Uterus (tissue), 4 donors: ENCODE measurements around the gene ADD1. TPM values are rescaled to one million over a fixed set of nuclear protein-coding genes. Genes with fewer than 3 reads are reported as not detected.

ENCODE experiments used
- DNase-seq, 2 donors: peaks; one replicate each; pipeline ENCODE4 v3.0.0-alpha.2; 2019 to 2020
- H3K27ac ChIP-seq, 2 donors: fragments of 200-600 bp; sonication (generic); 1 replicate in 1 of 2; 2 replicates in 1 of 2; pipeline ENCODE4 v1.5.1; 2016 to 2018
- H3K27me3 ChIP-seq, 2 donors: fragments of 200-600 bp; sonication (generic); one replicate each; pipeline ENCODE4 v1.5.1; 2018 to 2019; ENCODE audit warnings: control low read depth in 1 of 2
- H3K36me3 ChIP-seq, 2 donors: fragments of 200-600 bp; sonication (generic); one replicate each; pipeline ENCODE4 v1.5.1; 2019; ENCODE audit warnings: control low read depth in 1 of 2
- H3K4me1 ChIP-seq, 2 donors: fragments of 200-600 bp; sonication (generic); one replicate each; pipeline ENCODE4 v1.5.1; 2018 to 2019; ENCODE audit warnings: control low read depth in 1 of 2
- H3K4me3 ChIP-seq, 2 donors: fragments of 200-600 bp; sonication (generic); 1 replicate in 1 of 2; 2 replicates in 1 of 2; pipeline ENCODE4 v1.5.1; 2018 to 2019; ENCODE audit warnings: mild to moderate bottlenecking in 1 of 2
- H3K9me3 ChIP-seq, 2 donors: fragments of 200-600 bp; sonication (generic); one replicate each; pipeline ENCODE4 v1.5.1; 2019; ENCODE audit warnings: control low read depth in 1 of 2
- CTCF ChIP-seq, 4 experiments: fragments of 200-600 bp in 2 of 4; fragments of 450-650 bp in 2 of 4; sonication (generic) in 2 of 4; IDR thresholded peaks; one replicate each; pipeline ENCODE4 v1.5.1; 2016 to 2019; ENCODE audit warnings: antibody characterized with exemption in 4 of 4, mild to moderate bottlenecking in 2 of 4, moderate library complexity in 1 of 4
- POLR2A ChIP-seq, 2 donors: fragments of 450-650 bp; IDR thresholded peaks; one replicate each; pipeline ENCODE4 v1.6.1; 2016; ENCODE audit warnings: antibody characterized with exemption in 2 of 2, mild to moderate bottlenecking in 1 of 2, moderate library complexity in 1 of 2
- intact Hi-C: fragments of 100-400 bp; cut with DNase I; formaldehyde crosslinking; loops from one replicate; pipeline ENCODE4 v1.15.1; 2023; ENCODE audit warnings: low total_unique reads
- total RNA-seq, 4 donors: library from RNA; depleted of rRNA in 3 of 4; stranded (reverse); fragments of >200 nt in 3 of 4; gene quantifications; one replicate each; pipeline versions ENCODE4 v1.1.0 to v1.2.4, GENCODE V29; 2014 to 2023
- donor health status: DM: yes; HTN: yes; CAD: no.

ADD1 gene
- total RNA-seq, 4 donors from 2014 or later: 161 to 403 (median 225) TPM

GRCh38 chr4:2923141-2923551 is 79.5 kb downstream of the ADD1 start:
- no peak for TF ChIP-seq POLR2A (IDR thresholded peaks at IDR 0.05)
- TF ChIP-seq CTCF (IDR thresholded peaks at IDR 0.05): no peak
- no peaks in the 10 kb centered on the region for H3K36me3 ChIP-seq
- H3K4me3 ChIP-seq: no peak overlapping the region
- H3K27me3 ChIP-seq: no peaks in the 10 kb centered on the region
- intact Hi-C loops: no loop called here
- H3K9me3 ChIP-seq: no peaks in the 10 kb centered on the region
- peak in 1 of 2 donors; percentile 9 for DNase-seq
- H3K27ac ChIP-seq: no peak overlapping the region
- no peaks in the 10 kb centered on the region for H3K4me1 ChIP-seq

GRCh38 chr4:2923668-2924173 is 80.1 kb downstream of the ADD1 start:
- Histone ChIP-seq H3K9me3 (no peaks in the 10 kb centered on the region), H3K4me1 (no peaks in the 10 kb centered on the region), H3K27ac (no peak overlapping the region), H3K27me3 (no peaks in the 10 kb centered on the region), H3K4me3 (no peak overlapping the region), H3K36me3 (no peaks in the 10 kb centered on the region)
- intact Hi-C loops: no loop called here
- peak in 1 of 2 donors; percentile 9 for DNase-seq
- TF ChIP-seq CTCF (IDR thresholded peaks at IDR 0.05) (no peak), POLR2A (IDR thresholded peaks at IDR 0.05) (no peak)

- H3K36me3 ChIP-seq: no peaks in the 10 kb centered on the region
These were observed 80.6 kb downstream of the ADD1 start for GRCh38 chr4:2924286-2924685.

GRCh38 chr4:2924765-2925301 is 81.2 kb downstream of the ADD1 start:
- no peak for TF ChIP-seq CTCF (IDR thresholded peaks at IDR 0.05)
- TF ChIP-seq POLR2A (IDR thresholded peaks at IDR 0.05): no peak
- peak; percentile 11 to 19 for DNase-seq
- H3K4me3 ChIP-seq: no peak overlapping the region
- no peaks in the 10 kb centered on the region for H3K27me3 ChIP-seq
- H3K4me1 ChIP-seq: no peaks in the 10 kb centered on the region
- no peaks in the 10 kb centered on the region for H3K9me3 ChIP-seq
- no peaks in the 10 kb centered on the region for H3K36me3 ChIP-seq
- H3K27ac ChIP-seq: no peak overlapping the region
- intact Hi-C loops: no loop called here

More at GRCh38 chr4:2924286-2924685, 80.6 kb downstream of the ADD1 start:
- no peaks in the 10 kb centered on the region for H3K4me1 ChIP-seq
- no peak overlapping the region for H3K27ac ChIP-seq
- H3K9me3 ChIP-seq: no peaks in the 10 kb centered on the region
- TF ChIP-seq CTCF (IDR thresholded peaks at IDR 0.05) (no peak), POLR2A (IDR thresholded peaks at IDR 0.05) (no peak)
- DNase-seq: peak in 1 of 2 donors; percentile 8
- no peaks in the 10 kb centered on the region for H3K27me3 ChIP-seq
- intact Hi-C loops: no loop called here
- H3K4me3 ChIP-seq: no peak overlapping the region

GRCh38 chr4:2925496-2925895 is 81.9 kb downstream of the ADD1 start:
- Histone ChIP-seq H3K27ac (no peak overlapping the region), H3K9me3 (no peaks in the 10 kb centered on the region), H3K4me3 (no peak overlapping the region), H3K36me3 (no peaks in the 10 kb centered on the region), H3K4me1 (no peaks in the 10 kb centered on the region), H3K27me3 (no peaks in the 10 kb centered on the region)
- DNase-seq: peak; percentile 4 to 7
- TF ChIP-seq CTCF (IDR thresholded peaks at IDR 0.05) (no peak), POLR2A (IDR thresholded peaks at IDR 0.05) (no peak)
- intact Hi-C loops: no loop called here
